Duodenal mucosa (tissue), 2 donors: ENCODE measurements around the gene DNAH6.
"Not testable (repeated sequence)": the region's sequence is repeated elsewhere in the genome, so short reads cannot be mapped to it uniquely, and the experiment has no call there.

ENCODE experiments used
- H3K27ac ChIP-seq: one replicate; pipeline ENCODE4 v1.7.0; 2013; ENCODE audit warnings: low read depth, low read length
- H3K27me3 ChIP-seq, 2 donors: one replicate each; pipeline ENCODE4 v1.7.0; 2013; ENCODE audit warnings: low read length in 2 of 2, control low read depth in 1 of 2; ENCODE audit not compliant: insufficient read depth in 2 of 2, control insufficient read depth in 1 of 2
- H3K36me3 ChIP-seq, 2 donors: one replicate each; pipeline ENCODE4 v1.7.0; 2013; ENCODE audit warnings: low read length in 2 of 2, control low read depth in 1 of 2; ENCODE audit not compliant: insufficient read depth in 2 of 2, control insufficient read depth in 1 of 2
- H3K4me1 ChIP-seq, 2 donors: one replicate each; pipeline ENCODE4 v1.7.0; 2013; ENCODE audit warnings: low read length in 2 of 2, control low read depth in 1 of 2; ENCODE audit not compliant: insufficient read depth in 2 of 2, control insufficient read depth in 1 of 2
- H3K4me3 ChIP-seq, 2 donors: one replicate each; pipeline ENCODE4 v1.7.0; 2013; ENCODE audit warnings: low read length in 2 of 2, low read depth in 1 of 2
- H3K9ac ChIP-seq, 2 donors: one replicate each; pipeline ENCODE4 v1.7.0; 2013; ENCODE audit warnings: low read length in 2 of 2, low read depth in 1 of 2
- H3K9me3 ChIP-seq, 2 donors: one replicate each; pipeline ENCODE4 v1.7.0; 2013; ENCODE audit warnings: low read length in 2 of 2, control low read depth in 1 of 2; ENCODE audit not compliant: control insufficient read depth in 1 of 2

The DNAH6 gene

DNA sequence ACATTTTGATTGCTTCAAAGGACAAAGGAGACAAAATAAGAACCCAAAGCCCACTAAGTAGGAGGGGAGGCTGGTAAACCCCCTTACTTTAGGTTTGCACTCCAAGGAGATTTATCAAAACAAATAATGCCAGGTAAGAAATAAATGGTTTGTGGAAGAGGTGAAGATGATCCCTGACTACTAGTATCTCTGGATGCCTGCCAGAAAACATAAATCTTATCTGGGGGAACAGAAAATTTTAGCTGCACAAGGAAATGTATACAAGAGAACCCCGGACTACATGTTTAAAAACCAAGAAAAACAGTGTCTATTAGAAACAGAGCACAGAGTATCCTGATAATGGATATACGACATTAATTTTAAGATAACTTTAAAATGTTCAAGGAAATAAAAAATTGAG is 250.5 kb downstream of the DNAH6 start:
- no peaks in the 10 kb centered on the region for H3K4me1 ChIP-seq

DNA sequence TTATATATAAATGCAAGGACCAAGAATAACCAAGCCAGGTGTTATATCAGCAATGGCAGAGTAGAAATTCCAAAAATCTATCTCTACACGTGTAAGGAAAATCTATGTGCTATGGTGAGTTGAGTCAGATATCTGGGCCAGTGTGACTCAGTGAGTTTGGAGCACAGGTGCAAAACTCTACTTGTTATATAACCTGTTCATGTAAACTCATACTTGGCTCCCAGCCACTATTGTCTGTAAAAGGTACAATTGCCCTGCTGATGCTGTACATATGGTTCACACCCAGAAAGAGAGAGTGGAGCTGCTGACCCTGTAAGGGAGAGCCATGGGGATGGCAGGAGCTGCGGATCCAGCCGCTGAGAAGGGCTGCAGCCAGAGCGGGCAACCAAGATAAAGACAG is 252.5 kb downstream of the DNAH6 start:
- Histone ChIP-seq H3K36me3 (no peaks in the 10 kb centered on the region), H3K27ac (no peak overlapping the region), H3K9ac (no peak overlapping the region), H3K4me1 (no peaks in the 10 kb centered on the region), H3K27me3 (no peaks in the 10 kb centered on the region), H3K9me3 (peaks cover 14 to 22% of the 10 kb centered on the region in 2 donors), H3K4me3 (no peak overlapping the region)

More for the DNA sequence above, 250.5 kb downstream of the DNAH6 start:
- no peak overlapping the region for H3K27ac ChIP-seq
- H3K4me3 ChIP-seq = no peak overlapping the region
- H3K9ac ChIP-seq = no peak overlapping the region
- H3K9me3 ChIP-seq = peaks cover 14% of the 10 kb centered on the region in 2 donors
- H3K27me3 ChIP-seq = no peaks in the 10 kb centered on the region
- H3K36me3 ChIP-seq = no peaks in the 10 kb centered on the region

DNA sequence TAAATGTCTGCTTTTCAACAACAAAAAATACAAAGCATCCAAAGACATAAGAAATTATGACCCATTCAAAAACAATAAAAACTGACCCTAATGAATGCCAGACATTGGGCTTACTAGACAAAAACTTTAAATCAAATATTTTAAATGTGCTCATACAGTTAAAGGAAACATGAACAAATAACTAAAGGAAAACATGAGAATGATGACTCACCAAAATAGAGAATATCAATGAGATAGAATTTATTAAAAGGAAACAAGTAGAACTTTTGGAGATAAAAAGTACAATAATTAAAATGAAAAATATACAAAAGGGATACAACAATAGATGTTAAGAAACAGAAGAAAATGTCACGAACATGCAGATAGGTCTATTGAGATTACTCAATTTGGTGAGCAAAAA is 254.0 kb downstream of the DNAH6 start:
- Histone ChIP-seq H3K9me3 (peaks cover 22 to 31% of the 10 kb centered on the region in 2 donors), H3K4me3 (no peak overlapping the region), H3K36me3 (no peaks in the 10 kb centered on the region), H3K4me1 (no peaks in the 10 kb centered on the region), H3K27ac (no peak overlapping the region), H3K9ac (no peak overlapping the region), H3K27me3 (no peaks in the 10 kb centered on the region)

DNA sequence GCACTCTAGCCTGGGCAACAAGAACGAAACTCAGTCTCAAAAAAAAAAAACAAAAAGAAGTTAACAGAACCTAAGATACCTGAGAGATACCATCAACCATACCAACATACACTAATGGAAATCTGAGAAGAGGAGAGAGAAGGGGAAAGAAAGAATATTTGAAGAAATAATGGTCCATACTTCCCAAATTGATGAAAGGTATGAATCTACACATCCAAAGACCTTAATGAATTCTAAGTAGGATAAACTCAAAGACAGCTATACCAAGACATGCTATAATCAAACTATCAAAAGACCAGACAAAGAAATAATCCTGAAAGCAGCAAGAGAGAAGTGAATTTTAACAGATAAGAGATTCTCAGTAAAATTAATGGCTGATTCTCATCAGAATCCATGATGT is 255.0 kb downstream of the DNAH6 start:
- no peaks in the 10 kb centered on the region for H3K36me3 ChIP-seq
- peaks cover 26 to 32% of the 10 kb centered on the region in 2 donors for H3K9me3 ChIP-seq
- H3K27me3 ChIP-seq = no peaks in the 10 kb centered on the region
- no peaks in the 10 kb centered on the region for H3K4me1 ChIP-seq
- H3K4me3 ChIP-seq = no peak overlapping the region
- no peak overlapping the region for H3K9ac ChIP-seq
- no peak overlapping the region for H3K27ac ChIP-seq

DNA sequence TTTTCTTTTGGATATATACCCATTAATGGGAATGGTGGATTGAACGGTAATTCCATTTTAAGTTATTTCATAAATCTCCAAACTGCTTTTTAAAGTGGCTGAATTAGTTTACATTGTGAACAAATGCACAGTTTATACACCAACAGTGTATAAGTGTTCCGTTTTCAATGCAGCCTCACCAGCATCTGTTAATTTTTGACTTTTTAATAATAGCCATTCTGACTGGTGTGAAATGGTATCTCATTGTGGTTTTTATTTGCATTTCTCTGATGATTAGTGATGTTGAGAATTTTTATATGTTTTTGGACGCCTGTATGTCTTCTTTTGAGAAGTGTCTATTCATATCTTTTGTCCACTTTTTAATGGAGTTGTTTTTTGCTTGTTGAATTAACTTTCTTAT is 257.3 kb downstream of the DNAH6 start:
- not testable (repeated sequence) for H3K9ac ChIP-seq, H3K4me3 ChIP-seq, H3K36me3 ChIP-seq, H3K27me3 ChIP-seq, H3K4me1 ChIP-seq, H3K27ac ChIP-seq
- peaks cover 26 to 32% of the 10 kb centered on the region in 2 donors for H3K9me3 ChIP-seq

DNA sequence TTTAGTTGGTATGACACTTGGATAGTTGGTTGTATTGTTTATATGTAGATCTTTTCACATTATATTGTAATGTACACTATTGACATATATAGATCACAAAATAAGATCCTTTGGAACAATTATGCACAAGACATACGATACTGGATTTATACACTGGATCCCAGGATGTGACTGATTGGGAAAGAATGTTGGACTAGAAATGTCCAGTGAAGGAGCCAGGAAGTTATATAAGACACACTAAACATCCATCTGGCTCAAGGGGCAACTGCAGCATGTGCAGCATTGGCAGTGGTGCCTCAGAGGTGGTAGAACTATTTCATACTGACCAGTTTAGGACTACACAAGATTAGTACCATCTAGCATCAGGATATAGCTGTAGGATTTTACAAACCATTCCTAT is 259.7 kb downstream of the DNAH6 start:
- H3K27me3 ChIP-seq = no peaks in the 10 kb centered on the region
- H3K4me3 ChIP-seq = no peak overlapping the region
- H3K4me1 ChIP-seq = no peaks in the 10 kb centered on the region
- peaks cover 19 to 25% of the 10 kb centered on the region in 2 donors for H3K9me3 ChIP-seq
- H3K36me3 ChIP-seq = no peaks in the 10 kb centered on the region
- H3K27ac ChIP-seq = no peak overlapping the region
- H3K9ac ChIP-seq = no peak overlapping the region

DNA sequence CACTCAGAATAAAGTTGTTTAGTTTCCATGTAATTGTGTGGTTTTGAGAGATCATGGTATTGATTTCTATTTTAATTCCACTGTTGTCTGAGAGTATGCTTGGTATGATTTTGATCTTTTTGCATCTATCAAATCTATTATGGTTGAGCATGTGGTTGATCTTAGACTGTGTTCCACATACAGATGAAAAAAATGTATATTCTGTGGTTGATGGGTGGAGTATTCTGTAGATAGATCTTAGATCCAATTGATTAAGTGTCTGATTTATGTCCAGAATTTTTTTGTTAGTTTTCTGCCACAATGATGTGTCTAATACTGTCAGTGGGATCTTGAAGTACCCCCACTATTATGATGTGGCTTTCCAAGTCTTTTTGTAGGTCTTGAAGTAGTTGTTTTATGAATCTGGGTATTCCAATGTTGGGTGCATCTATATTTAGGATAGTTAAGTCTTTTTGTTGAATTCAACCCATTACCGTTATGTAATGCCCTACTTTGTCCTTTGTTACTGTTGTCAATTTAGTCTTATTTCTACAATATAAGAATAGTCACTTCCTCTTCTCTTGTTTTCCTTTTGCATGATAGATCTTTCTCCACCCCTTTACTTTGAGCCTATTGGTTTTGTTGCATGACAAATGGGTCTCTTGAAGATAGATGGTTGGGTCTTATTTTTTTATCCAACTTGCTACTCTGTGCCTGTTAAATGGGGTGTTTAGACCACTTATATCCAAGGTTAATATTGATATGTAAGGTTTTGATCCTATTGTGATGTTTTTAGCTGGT is 262.8 kb downstream of the DNAH6 start:
- Histone ChIP-seq H3K27me3 (no peaks in the 10 kb centered on the region), H3K36me3 (no peaks in the 10 kb centered on the region), H3K9ac (no peak overlapping the region), H3K4me3 (no peak overlapping the region), H3K4me1 (peaks cover 14 to 17% of the 10 kb centered on the region in 2 donors), H3K27ac (no peak overlapping the region), H3K9me3 (peaks cover 9 to 12% of the 10 kb centered on the region in 2 donors)

DNA sequence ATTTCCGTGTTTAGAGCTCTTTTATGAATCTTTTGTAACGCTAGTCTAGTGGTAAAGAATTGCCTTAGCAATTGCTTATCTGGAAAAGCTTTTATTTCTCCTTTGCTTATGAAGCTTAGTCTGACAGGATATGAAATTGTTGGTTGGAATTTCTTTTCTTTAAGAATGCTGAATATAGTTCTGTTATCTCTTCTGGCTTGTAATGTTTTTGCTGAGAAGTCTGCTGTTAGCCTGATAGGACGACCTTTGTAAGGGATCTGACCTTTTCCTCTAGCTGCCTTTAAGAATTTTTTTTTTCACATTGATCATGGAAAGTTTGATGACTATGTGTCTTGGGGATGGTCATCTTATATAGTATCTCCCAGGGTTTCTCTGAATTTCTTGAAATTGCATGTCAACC is 263.5 kb downstream of the DNAH6 start:
- H3K4me3 ChIP-seq = no peak overlapping the region
- H3K36me3 ChIP-seq = no peaks in the 10 kb centered on the region
- H3K27ac ChIP-seq = no peak overlapping the region

DNA sequence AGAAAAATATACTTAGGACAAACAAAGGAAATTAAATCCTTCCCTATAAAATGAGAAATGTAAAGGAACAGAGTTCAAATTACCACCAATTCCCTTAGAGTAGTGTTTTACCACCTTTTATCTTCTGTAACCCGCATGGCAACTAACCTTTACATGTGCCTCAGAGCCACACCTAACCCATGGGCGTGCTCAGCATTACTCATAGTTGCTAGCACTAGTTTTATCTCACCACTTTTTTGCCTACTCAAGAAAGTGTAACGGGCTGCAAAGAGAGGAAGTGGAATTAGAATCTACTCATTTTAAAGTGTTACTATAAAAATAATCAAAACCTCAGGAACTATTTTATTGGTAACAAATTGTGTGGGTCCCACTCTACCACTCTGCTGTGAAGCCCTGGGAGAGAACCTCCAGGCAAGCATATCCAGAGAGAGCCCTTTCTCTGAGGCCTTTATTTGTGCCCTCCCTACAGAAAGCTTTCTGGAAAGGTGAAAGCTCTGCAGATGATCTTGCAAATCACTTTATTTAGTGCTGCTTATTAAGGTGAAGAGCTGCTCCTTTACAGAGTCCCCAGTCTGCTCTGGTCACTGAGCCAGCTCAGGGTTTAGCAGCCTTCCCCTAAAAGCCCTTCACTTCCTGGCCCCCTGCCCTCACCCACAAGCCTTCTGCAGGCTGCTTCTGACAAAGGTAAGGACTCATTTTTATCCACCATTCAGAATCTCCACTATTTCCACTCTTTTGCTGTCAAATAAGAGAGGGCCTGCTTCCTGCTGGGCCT is 265.8 kb downstream of the DNAH6 start:
- Histone ChIP-seq H3K27ac (no peak overlapping the region), H3K4me3 (no peak overlapping the region), H3K9ac (no peak overlapping the region), H3K9me3 (no peaks in the 10 kb centered on the region), H3K36me3 (no peaks in the 10 kb centered on the region), H3K4me1 (peaks cover 14 to 17% of the 10 kb centered on the region in 2 donors), H3K27me3 (no peaks in the 10 kb centered on the region)

More for the DNA sequence above, 263.5 kb downstream of the DNAH6 start:
- Histone ChIP-seq H3K27me3 (no peaks in the 10 kb centered on the region), H3K4me1 (peaks cover 14 to 17% of the 10 kb centered on the region in 2 donors), H3K9me3 (peaks cover 5 to 9% of the 10 kb centered on the region in 2 donors), H3K9ac (no peak overlapping the region)

DNA sequence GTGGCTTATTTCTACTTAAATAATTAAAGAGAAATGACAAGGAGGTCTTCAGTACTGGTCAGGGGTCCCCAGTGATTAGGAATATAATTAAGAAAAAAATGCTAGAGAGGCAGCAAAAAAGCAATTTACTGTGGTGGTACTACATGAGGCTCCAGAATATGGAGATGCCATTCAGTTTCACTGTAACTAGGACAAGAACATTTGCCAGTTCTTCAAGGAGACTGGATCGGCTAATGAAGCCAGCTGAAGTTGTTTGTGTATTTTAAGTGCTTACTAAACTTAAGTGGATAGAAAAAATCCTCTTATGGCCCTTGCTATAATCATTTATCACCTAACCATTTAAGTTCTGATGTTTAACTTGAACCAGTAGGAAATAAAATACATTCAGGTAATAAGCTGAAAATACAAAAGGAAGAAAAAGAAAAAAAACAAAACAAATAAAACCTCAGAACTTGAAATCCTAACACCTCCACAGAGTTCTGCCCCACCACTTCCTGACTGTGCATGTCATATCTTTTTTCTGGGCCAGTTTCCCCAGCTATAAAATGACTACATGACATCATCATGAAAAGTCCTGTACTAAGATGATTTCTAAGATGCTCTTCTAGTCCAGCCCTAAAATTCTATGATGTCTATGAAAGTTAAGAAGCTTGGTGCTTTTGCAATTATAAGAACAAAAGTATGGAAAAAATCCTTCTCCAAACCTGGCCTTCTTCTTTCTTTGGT is 266.6 kb downstream of the DNAH6 start:
- Histone ChIP-seq H3K27me3 (no peaks in the 10 kb centered on the region), H3K27ac (no peak overlapping the region), H3K36me3 (no peaks in the 10 kb centered on the region), H3K4me3 (no peak overlapping the region), H3K9me3 (no peaks in the 10 kb centered on the region), H3K4me1 (peaks cover 14 to 17% of the 10 kb centered on the region in 2 donors), H3K9ac (no peak overlapping the region)
